COLO668 (cell line): Measurements from ENCODE around the gene VENTX.
A peak's percentile ranks its signal among the peaks of the same experiment; 100 is the strongest.

ENCODE experiments used
- DNase-seq: peaks from one replicate; lab custom pipeline; 2025; ENCODE audit not compliant: unreplicated experiment; lab: John Stamatoyannopoulos, UW

VENTX gene

DNA sequence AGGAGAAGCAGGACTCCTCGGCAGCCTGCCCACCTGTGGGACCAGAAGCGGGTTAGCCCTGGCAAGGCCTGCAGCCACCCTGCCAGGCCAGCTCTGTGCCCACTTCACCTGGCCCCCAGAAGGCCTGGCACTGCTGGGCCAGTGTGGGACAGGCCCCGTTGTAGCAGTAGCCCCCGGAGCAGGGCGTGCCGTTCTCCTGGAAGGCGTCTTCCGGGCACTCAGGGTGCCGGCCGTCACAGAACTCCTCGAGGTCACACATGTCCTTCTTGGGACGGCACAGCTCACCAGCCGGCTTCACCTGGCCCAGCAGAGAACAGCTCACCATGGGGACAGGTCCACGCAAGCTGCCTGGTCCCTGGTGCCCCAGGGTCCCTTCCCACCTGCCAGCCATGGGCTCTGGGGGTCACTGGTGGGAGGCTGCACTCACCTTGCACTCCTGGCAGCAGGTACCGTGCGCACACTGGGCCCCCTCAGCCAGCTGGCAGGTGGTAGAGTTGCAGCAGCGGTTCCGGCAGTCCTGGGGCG, 33.2 kb downstream of the VENTX start:
- DNase-seq, result no peak

DNA sequence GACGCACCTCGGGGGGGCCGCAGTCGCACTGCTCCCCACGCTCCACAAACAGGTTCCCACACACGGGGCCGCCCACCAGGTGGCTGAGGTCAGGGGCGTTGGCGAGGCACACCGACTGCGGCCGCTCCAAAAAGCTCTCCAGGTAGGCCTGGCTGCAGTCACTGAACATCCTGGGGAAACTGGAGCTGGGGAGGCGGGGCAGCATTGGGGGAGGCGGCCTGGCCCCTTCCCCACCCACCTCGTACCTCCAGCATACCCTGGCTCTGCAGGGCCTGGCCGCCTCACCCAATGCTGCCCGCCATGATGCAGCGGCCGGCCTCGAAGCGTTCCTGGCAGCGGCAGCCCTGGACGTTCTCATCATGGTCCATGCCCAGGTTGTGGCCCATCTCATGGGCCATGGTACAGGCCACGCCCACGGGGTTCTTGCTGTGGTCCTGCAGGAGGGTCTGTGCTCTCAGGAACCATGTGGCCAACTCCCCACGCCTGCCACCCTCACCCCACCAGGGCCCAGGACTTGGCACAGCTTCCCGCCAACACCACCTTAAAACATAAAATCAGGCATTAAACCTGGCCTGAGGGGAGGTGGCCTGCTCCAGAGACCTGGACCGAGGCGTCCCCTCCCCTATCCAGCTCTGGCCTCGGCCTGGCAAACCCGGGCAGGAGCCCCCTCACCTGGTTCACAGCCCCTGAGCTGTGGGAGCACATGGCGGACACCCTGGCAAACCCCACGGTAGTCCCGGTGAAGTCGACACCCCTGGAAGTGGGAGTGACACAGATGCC, 34.1 kb downstream of the VENTX start:
- DNase-seq, result no peak

DNA sequence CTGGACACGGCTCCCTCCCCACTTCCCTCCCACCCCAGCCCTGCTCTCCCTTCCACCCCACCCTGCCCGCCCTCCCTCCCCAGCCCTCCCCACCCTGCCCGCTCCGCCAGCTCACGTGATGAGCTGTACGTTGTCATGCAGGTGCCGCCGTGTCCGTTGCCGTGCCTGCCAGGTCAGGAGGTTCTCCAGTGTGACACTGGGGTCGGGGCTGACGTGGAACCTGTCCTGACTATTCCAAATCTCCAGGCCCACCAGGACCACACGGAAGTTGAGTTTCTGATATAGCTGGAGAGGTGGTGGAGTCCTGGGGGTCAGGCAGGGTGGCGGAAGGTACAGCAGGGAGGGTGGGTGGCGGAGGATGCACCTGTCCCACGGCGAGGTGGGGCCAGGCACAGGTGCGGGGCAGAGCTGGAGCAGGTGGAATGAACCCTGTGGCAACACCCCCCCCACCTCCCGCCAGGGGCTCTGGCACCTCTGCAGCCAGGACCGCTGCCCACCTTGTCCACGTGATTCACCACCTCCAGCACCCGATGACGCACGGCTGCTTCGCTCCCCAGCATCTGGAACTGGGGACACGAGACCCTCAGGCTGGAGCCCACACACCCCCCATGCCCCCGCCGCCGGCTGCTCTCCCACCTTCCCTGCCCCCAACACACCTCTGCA, 34.8 kb downstream of the VENTX start:
- no peak for DNase-seq

DNA sequence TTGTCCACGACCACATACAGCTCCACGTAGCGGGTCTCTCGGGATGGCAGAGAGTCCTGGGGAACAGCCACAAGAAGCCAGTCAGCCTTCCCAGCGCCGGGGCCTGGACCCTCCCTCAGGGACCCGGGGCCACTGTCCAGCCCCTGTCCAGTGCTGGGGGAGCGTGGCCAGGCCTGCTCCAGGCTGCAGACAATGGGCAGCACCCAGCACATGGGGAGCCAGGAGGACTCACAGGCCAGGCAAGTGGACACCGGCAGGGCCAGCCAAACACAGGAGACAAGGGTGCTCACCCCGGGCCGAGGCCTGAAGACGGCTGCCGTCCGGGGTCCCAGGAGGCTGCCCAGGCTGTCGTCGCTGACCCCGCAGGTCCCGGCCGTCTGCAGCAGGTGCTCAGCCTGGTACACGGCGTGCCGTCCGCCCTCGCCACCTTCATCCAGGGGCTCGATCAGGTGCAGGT, 35.3 kb downstream of the VENTX start:
- no peak for DNase-seq

DNA sequence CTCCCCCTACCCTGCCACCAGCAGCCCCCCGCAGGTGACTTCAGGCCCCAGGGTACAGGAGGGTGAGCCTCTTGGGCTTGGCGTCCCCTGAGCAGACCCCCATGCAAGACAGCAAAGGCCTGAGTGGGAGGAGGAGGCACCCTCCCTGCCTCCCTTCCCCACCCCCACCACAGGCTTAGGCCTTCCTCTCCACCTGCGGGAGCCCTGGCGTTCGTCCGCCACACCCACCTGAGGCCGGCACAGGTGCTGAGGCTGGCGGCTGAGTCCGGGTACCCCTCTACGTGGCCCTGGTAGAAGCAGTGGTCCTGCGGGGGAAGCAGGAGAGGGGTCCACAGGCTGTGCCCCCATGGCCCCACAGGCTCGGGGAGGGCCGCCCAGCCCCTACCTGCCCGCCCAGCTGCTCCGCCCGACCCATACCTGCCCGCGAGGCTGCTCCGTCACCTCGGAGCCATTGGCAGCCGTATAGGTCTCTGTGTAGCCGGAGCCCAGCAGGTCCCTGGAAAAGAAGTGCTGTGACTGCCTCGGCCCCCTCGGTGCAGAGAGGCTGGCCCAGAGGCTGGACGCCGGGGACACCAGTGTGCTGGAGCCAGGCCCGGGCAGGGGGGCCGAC, 36.0 kb downstream of the VENTX start:
- peak; percentile 8 for DNase-seq

DNA sequence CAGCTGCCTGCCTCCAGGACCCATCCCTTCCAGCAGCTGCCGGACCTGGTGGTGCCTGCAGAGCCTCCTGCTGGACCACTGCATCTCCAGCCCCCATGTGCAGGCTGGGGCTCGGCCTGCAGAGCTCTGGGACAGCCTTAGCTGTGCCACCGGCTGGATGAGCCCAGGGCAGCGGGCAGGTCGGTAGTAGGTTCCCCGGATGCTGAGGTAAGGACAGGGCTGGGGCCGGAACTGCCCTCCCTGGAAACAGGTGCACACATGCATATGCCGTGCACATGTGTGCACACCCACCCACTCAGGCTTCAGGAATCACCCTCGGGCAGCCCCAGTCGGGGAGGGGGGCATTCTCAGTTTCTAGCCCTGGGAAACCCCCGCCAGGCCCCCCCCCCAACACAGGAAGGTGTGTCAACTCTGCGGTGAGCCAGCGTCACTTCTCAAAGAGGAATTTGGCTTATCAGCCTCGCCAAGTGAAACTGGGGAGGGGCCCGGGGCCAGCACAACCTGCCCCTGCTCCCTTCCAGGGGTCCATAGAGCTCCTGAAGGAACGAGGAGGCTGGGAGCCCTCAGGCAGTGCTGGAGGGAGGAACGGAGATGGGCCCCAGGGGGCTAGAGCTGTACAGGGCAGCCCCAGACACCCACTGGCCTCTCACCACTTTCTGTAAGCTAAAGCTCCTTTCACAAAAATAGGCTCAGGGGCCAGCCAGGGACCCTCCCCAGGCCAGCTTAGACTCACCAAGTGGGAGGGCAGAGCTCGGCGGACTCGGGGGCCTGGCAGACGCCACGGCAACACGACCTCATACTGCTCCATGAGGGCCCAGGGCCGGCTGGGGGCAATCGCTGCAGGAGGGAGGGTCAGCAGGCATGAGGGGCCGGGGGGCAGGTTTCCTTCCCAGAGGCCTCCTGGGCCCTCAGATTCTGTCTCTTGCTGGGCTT, 37.4 kb downstream of the VENTX start:
- no peak for DNase-seq

DNA sequence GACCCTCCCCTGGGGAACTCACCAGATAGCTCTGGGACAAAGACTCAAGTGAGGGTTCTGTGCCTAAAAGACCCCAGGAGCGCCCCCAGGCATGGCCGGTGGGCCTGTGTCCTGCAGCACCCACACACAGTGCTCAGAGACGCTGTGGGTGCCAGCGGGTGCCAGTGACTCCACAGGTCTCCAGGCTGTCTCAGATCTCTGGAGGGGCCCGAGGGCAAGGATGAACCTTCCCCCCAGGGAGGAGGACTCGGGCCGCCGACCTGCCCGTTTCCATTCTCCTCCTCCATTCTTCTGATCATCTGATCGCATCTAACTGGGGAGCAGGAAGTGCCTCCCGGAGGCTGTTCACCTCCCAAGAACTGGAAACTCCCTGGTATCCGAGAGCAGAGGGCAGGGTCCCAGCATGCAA, 38.0 kb downstream of the VENTX start:
- peak; percentile 7 for DNase-seq

DNA sequence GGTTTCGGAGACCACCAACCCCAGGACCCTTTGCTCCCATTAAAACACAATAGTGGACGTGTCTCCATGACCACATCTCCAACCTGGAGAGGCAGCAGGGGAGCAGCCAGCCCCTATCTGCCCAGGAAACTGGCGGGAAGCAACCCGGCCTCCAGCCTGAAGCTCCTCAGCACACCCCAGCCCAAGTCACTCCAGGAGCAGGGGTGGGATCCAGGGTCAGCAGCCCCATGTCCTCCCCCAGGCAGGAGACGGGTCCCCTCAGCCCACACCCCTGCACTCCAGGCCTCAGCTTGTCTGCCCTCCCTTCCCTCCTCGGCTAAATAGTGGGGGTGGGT, 38.4 kb downstream of the VENTX start:
- DNase-seq, result no peak

DNA sequence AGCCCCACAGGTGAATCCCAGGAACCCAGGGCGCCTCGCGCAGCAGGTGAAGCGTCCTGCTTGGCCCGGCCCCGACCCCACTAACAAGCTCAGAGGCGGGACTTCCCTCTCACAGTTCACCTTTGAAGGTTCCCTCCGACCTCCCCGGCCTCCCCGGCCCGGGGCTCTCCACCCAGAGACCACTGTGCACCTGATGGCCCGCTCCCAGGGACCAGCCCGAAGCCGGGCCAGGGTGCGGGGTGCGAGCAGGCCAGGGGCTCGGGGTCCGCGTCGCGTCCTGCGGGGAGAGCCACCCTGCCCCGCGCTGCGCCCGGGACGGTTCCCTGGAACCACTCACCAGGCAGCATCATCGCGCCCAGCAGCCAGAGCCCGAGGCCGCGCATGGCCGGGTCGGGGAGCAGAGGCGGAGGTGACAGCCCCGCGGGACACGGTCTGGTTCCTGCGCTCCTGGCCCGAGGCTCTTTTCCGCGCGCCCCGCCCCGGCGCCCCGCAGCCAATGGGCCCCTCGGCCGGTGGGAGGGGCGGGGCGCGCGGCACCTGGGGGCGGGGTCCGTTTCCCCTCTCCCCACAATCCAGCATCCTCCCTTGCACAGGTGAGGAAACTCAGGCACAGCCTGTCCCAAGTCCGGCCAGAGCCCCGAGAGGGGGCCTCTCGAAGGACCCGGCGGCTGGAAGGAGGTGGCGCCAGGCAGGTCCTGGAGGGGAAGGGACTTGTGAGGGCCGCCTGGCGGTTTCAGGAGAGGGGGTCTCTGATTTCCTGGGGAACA, 39.0 kb downstream of the VENTX start, which contains the start of gene ADAM8:
ADAM8 (minus strand) TSS at position 434 of the 767 bp plus-strand sequence; CDS start at position 383, 51 bp downstream.
- peak; percentile 51 for DNase-seq

DNA sequence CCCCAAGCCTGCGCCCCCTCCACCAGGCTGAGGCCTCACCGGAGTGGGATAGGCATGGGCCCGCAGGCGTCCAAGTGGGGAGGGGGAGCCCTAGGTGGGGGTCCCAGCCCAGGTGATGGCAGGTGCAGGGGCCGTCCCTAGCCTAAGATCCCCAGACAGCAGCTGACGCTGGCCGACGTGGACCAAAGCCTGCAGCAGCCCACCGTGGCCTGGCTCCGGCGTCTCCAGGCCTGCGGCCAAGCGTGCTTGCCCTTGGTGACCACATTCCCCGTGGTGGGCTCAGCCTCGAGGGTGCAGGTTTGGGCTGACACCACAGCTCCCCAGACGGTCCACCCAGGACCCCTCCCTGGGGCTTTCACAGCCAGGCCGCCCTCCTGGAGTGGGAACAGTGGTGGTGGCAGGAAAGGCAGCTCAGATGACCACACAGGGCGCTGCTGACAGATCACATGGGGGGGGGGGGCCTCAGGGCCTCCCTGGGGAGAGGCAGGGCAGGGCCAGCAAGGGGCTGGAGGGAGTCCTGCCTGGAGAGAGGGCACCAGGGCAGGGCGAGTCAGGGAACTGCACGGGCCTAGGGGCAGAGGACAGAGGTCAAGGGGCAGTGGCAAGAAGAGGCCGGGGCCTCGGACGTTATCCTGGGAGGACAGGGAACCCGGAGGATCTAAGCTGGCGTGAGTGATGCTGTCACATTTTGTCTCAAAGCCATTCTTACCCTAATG, 39.8 kb downstream of the VENTX start:
- DNase-seq, result no peak

DNA sequence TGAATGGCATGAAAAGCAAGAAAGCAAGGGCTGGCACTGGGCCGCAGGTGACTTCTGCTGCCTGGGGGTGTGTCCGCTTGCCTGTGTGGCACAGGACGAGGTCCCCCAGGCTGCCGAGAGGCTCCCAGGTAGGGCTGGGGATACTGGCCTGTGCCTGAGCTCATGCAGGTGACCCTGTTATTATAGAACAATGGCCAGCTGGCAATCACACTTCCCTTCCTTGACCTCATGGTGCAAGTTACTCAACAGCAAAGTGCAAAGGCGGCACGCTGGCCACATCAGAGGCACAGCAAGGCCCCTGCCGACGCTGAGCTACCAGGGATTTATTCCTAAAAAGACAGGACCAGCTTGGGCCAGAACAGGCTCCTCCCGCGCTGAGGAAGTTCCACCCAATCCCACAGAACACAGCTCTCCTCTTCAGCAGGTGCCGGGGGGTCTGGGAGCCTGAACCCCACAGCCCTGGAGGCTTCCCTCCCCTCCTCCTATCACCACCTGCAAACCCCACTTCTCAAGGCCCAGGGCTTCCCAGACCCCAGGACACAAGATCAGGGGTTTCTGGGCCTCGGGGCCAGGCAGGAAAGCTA, 40.4 kb downstream of the VENTX start:
- DNase-seq, result peak; percentile 8

DNA sequence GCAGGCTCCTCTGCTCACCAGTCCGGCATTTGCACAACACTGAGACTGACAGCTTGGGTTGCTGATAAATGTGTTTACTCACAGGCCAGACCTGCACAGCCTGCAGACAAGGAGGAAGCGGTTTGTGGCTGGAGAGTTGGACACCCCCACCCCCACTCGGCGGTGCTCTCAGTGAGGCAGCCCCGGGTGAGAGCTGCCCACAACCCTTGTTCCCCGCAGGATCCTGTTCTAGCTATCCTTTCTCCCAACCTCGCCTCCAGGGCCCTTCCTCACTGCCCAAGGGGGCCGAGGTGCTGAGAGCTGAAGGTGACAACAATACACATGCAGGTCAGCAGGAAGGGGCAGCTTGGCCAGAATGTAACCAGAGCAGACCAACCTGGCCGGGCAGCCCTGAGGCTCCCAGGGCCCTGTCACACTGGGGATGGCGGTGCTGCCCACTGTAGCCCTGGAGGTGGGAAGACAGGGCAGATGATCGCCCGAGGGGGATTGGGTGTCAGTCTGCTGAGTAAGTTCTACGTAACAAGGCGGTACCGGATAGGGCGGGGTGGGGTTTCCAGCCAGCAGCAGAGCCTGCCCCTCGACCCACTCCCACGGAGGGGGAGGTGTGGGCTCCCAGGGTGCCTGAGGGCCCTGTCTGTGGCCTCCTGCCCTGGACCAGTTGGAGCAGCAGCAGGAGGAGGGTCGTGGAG, 41.1 kb downstream of the VENTX start:
- DNase-seq, result peak; percentile 63

DNA sequence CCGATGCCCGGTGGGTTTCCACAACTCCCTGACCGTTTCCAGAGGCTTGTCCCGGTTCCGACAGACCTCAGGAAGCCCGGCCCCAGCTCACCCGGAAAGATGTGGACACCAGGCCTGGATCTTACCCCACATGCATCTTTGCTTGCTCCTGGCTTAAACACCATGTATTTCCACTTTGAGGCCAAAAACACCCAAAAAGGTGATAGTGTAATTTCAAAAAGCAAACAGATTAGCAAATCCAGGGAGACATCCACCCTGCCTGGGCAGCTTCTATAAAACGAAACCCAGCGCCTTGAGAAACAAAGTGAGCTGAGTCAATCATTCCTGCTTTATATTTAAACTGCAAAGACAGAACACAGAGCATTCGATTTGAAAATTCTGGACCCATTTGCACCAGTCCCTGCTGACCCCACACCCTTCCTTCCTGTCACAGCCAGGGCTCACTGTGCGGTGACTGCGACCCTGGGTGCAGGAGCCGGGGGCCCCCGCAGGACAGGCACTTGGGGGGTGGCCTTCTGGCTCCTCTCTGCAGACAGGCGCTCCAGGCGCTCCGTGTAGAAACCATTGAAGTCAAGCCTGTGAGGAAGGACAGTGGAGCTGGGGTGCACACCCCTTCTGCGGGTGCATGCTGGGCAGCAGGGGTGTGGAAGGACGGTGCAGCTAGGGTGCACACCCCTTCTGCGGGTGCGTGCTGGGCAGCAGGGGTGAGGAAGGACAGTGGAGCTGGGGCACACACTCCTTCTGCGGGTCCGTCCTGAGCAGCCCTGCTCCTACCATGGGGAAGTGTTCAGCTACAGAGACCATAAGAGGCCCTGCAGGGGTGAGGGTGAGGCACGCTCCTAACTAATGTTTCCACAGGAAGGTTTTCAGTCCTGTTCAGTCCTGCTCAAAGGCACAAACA, 41.9 kb downstream of the VENTX start:
- no peak for DNase-seq

DNA sequence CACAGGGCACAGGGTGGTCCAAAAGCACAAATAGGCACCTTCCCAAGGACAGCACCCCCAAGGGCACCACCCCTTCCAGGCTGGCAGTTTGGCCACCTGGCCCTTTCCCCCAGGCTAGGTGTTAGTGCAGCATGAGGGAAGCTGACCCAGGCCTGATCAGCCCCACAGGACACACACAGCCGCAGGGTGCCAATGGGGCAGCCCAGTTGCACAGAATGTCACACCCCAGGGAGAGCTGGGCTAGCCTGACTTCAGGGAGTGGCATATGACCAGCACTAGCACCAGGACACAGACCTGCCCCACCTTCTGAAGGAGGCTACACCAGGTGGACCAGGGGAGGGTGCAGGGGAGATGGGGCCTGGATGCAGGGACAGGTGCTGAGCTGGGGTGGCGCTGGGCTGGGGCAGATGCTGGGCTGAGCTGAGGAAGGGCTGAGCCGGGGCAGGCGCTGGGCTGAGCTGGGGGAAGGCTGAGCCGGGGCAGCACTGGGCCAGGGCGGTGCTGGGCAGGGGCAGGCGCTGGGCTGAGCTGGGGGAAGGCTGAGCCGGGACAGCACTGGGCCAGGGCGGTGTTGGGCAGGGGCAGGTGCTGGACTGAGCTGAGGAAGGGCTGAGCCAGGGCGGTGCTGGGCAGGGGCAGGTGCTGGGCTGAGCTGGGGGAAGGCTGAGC, 42.9 kb downstream of the VENTX start:
- DNase-seq, result no peak

DNA sequence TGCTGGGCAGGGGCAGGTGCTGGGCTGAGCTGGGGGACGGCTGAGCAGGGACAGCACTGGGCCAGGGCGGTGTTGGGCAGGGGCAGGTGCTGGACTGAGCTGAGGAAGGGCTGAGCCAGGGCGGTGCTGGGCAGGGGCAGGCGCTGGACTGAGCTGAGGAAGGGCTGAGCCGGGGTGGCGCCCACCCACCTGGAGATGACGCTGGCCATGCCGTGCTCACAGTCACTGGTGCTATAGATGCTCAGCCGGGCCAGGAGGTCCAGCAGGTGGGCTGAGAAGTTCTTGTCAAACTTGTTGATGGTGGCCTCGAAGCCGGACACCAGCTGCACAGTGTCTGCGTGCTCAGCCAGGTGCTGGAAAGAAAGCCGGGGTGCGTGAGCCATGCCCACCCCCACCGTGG, 43.4 kb downstream of the VENTX start:
- DNase-seq, result no peak

DNA sequence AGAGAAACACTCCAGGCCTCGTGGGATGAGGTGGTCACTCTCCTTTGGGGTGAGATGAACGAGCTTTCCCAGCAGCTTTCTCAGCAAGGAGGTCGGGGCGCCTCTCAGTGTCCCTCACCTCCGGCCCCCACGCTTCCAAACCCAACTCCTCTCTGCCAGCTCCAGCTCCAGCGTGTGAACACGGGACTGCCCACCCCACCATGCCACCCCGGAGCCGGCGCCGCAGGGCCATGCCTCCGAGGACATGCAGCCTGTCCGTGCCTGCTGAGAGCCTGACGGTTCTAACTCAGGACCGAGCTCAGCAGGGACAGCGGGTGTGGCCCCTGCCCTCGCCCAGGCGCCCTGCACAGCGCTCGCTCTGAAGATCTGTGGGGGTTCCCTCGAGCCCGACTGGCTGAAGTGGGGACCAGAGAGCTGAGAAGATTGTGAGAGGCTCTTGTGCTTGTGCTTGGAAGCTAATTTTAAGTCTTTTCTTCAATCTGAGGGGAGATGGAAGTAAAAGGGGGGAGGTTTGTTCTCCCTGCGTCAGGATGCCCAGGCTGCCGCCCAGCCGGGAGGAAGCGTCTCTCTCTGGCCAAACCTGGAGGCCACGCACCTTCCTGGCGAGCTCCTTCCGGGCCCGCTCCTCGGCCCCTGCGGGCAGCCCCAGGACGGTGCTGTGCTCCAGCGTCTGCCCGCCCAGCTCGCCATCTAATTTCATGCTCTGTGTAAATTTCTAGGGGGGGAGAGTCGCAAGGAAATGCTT, 44.1 kb downstream of the VENTX start:
- no peak for DNase-seq
